ENCODE measurements around the gene ZNF408.

DNA sequence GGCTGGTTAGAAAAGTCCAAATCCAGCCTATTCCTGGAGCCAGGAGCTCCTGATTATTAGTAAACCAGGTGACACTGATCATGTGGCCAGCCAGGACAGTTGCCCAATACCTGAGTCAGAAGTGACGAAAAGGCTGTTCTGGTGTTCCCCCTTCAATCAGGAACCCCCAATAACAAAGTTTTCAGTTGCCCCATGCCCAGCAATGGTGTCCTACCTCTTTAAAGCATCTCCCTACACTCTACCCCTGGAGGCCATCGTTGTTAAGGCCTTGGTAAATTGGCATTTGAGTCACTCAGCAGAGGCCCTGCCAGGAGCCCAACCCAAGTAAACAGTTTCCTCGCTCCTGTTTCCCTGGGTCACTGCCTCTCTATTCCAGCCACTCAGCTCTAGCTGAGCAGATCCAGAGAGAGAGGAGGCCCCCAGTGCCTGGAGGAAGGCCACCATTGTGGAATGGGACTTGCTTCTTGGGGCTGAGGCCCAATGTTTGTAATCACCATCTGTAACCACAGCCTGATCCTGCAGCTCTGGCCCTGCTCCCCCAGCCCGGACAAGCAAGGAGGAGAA, 25.5 kb upstream of the ZNF408 start:
- TF ChIP-seq, protein P1, sequence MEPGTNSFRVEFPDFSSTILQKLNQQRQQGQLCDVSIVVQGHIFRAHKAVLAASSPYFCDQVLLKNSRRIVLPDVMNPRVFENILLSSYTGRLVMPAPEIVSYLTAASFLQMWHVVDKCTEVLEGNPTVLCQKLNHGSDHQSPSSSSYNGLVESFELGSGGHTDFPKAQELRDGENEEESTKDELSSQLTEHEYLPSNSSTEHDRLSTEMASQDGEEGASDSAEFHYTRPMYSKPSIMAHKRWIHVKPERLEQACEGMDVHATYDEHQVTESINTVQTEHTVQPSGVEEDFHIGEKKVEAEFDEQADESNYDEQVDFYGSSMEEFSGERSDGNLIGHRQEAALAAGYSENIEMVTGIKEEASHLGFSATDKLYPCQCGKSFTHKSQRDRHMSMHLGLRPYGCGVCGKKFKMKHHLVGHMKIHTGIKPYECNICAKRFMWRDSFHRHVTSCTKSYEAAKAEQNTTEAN (CRISPR knock-in tag; IDR thresholded peaks at IDR 0.05): no peak
- TF ChIP-seq ZNF423 (CRISPR knock-in tag; IDR thresholded peaks at IDR 0.05): no peak
- no peak for TF ChIP-seq TEAD1 (CRISPR knock-in tag; IDR thresholded peaks at IDR 0.05)
- TF ChIP-seq, protein P2, sequence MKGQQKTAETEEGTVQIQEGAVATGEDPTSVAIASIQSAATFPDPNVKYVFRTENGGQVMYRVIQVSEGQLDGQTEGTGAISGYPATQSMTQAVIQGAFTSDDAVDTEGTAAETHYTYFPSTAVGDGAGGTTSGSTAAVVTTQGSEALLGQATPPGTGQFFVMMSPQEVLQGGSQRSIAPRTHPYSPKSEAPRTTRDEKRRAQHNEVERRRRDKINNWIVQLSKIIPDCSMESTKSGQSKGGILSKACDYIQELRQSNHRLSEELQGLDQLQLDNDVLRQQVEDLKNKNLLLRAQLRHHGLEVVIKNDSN (CRISPR knock-in tag; IDR thresholded peaks at IDR 0.05): no peak; the same call in 1 of the 2 replicates
